ENCODE measurements around the gene HEG1.

Gene HEG1

DNA sequence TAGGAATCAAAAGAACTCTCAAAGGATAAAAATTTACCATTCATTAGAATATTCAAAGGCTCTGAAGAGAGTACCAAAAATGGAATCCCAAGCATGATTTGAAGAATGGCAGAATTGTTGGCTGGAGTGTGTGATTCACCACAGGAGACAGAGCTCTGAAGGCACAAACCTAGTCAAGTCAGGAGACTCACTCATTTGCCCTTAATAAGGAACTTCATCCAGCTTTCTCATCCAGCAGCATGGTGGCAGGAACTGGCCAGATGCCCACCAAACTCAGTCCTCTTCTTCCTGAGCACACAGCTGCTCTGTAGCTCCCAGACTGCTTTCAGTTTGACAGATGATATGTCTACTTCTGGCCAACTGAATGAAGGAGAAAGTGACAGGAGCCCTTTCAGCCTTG, 16.5 kb upstream of the HEG1 start:
- DNase-seq (ENCODE audit: low spot score), result no peak

DNA sequence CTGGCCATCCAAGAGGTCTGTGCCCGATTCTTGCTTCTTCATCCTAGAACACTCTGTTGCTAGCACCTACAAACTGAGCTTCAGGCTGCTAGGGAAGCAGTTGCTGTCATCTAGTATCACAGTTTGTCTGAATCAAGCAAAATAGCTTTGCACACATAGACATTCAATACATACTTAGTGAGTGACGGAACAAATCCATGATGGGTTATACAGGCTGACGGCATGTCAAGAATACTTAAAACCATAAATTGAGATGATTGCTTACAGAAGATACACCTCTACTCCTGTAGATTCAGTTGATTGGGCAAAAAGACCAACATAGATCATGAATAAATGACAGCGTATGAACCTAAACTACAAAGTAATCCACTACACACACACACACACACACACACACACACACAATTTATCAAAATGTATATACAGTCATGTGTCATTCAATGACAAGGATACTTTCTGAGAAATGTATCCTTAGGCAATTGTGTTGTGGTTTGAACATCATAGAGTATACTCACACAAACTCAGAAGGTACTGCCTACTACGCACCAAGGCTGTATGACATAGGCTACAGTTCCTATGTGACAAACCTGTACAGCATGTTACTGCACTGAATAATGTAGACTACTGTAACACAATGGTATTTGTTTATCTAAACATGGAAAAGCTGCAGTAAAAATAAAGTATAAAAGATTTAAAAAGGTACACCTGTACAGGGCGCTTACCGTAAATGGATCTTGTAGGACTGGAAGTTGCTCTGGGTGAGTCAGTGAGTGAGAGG, 14.4 kb upstream of the HEG1 start:
- DNase-seq (ENCODE audit: low spot score), result no peak

DNA sequence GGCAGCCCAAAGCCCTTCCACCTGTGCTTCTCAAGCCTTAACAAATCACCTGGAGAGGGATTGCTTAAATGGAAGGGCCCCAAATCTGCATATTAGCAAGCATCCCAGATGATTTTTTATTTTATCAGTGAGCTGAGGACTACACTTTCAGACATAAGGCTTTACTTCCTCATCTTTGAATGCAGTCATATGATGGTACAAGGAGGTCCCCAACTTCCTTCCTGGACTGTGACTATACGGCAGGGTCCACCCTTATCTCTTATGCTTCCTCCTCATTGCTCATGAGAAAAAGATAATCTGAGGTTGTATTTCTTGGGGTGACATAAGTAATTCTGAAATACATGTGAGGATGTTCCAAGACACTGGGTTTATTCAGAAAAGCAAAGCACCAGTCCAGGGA, 13.7 kb upstream of the HEG1 start:
- no peak for DNase-seq (ENCODE audit: low spot score)

DNA sequence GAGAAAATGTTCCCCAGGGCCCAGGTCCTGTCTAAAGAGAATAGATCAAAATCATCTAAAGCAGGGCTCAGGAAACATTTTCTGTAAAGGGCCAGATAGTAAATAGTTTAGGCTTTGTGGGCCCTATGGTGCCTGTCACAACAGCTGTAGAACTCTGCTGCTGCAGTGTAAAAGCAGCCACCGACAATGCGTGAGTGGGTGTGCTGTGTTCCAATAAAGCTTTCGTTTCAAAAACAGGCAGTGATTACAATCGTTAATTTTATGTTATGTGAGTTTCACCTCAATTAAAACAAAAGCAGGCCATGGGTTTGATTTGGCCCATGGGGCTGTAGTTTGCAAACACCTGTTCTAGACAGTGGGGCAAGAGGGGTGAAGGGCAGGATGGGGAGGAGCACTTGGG, 12.5 kb upstream of the HEG1 start:
- no peak for DNase-seq (ENCODE audit: low spot score)

DNA sequence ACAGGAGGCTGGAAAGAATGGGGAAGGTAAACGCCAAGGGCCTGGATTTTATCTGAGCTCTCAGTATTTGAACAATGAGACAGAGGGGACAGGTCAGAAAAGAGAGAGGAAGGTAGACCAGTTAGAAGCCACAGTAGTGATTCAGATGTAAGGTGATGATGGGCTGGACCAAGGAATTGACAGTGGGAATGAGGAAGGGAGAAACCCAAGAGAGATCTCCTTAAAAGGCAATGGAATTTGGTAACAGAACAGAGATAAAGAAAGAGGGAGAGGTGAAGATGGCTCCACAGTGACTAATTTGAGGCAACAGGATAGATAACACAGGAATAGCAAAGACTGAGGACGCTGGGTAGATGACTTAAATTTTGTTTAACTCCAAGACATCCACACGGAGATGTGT, 11.4 kb upstream of the HEG1 start:
- DNase-seq (ENCODE audit: low spot score), result no peak

DNA sequence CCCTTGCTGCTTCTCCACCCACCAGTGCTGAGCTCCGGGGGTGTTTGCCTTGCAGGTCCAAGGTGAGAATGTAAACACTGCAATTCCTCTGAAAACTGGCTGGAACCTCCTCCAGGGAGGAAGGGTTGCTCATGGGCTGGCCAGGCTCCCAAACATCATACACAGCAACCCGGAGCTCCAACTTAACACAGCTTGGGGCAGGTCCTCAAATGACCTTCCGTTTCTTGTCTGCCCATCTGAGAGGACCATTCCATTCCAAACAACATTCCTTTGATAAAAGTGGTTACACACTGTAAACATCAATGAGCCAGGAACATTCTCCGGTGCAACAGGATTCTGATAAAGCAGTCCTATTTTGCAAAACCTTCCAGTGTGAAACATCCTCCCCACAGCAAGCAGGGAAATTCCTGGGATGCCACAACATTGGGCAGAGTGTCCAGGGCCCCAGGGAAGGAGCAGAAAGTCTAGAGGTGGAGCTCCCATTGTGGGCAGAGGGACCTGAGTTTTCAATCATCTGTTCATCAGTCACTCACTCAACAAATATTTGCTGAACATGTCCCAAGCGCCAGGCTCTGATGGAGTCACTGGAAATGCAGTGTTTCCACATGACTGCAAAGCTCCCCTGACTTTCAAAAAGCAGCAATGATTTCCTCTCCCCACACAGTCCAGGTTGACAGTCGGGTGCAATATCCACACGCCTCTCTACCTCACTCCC, 7.3 kb upstream of the HEG1 start:
- peak; percentile 76 for DNase-seq (ENCODE audit: low spot score)

DNA sequence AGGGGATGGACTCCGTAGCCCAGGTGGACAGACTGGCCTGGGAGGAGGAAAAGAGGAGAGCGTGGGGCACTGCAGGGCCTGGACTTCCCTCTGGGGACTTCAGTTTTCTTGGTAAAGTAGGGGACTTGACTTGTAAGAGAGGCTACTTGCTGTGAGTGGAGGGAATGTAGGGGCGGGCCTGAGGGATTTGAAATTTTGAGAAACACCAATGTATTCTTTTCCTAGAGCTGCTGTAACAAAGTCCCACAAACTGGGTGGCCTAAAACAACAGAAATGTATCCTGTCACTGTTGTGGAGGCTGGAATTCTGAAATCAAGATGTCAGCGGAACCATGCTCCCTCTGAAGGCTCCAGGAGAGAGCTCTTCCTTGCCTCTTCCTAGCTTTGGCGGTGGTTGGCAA, 5.8 kb upstream of the HEG1 start:
- no peak for DNase-seq (ENCODE audit: low spot score)

DNA sequence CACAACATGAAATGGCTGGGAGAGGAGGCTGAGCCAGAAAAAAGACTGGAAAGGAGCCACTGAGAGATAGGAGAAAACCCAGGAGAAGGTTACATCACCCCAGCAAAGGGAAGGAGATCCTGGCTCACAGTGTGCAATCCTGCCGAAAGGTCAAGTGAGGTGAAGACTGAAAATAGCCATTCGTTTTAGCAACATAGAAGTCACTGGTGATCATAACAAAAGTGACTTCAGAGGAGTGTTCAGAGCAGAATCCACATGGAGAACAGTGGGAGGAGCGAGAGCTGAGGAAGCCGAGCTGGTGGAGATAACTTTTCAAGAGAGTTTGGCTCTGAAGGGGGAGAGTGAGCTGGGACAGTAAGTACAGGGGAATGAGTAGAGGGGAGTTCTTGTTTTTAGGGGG, 5.4 kb upstream of the HEG1 start:
- no peak for DNase-seq (ENCODE audit: low spot score)

DNA sequence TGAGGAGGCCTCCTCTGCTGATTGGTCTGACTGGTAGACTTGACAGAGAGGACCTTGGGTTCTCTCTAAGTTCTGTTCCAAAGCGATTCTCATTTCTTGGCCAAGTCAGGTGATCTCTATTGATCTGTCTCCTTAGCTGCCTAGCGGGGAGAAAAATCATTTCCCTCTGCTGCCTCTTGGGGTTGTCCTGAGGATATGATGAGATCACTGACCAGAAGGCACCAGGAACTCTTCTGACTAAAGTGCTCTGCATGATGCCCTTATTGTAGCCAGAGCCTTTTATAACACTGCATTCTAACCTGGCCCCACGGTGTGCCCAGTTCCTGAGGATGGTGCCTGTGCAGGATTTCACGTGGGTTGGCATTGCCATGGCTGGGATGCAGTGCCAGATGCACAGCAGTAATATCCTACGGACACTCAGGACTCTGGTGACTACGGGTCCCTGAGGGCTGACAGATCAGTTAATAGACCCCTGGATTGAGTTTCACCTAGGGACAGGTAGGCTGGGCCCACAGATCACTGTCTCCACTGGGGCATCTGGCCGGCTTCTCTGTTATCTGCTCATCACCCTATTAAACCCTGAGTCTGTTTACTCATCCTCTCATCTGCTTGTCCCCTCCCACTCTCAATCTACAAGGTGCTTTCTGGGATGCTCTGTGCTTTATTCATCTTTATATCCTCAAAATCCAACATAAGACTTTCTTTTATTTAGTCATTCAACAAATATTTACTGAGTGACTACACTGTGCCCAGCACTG, 3.9 kb upstream of the HEG1 start:
- no peak for DNase-seq (ENCODE audit: low spot score)

DNA sequence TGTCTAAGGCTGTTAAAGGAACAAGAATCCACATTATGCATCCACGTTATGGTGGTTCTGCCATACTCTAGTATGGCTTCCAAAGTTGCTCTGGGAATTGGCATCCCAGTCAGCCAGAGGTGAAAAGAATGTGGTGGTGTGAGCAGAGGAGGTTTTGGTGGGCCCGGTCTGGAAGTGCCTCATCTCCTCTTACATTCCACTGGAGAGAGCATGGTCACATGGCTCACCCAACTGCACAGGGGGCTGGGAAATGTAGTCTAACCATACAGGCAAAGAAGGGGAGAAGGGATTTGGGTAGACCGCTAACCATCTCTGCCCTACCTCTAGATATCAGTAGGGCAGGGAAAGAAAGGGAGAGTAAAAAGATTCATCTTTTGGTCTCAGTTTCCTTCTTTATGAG, 3.2 kb upstream of the HEG1 start:
- no peak for DNase-seq (ENCODE audit: low spot score)

DNA sequence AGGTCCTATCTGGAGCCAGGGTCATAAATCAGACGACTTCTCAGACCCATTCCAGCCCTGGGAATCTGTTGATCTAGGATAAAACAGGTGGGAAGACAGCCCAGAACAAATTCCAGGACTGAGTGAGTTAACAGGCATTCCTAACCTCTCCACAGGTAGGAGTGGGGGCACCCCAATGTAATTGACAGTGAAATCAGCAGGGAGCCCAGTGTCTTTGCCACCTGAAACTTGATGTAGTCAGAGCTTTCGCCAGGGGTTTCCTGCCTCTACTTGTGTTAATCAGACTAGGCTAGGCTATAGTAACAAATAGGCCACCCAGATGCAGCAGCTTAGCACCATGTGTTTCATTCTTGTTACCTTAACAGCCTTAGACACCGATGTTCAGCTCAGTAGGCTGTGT, 2.7 kb upstream of the HEG1 start:
- DNase-seq (ENCODE audit: low spot score), result no peak

DNA sequence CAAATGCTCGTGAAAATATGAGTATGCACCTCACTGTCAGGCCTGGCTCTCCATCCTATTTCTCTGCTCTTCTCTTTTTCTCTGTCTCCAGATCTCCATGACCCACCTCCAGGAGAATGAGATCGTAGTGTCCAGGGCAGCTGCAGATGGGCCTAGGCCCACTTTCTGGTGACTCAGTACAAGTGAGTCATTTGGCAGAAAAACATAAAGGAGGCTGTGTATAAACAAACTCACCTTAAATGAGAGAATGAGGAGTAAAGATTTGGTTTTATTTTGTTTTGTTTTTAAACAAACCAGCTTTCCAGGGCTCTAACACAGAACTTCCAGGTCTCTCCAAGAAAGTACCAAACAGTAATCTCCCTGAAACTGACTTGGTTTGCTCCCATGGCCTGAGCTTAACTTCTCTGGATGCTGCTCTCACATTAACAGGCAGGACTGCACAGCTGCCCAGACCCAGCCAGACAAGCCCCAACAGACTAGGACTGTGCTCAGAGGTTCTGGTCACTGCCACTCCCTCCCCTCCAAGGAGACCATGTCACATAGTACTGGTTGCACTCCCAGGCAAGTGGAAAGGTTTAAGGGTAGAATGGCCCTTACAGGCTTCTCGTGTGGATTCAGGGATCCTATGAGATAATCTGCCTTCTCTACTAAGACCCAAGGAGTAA, 1.5 kb upstream of the HEG1 start:
- DNase-seq (ENCODE audit: low spot score), result no peak

DNA sequence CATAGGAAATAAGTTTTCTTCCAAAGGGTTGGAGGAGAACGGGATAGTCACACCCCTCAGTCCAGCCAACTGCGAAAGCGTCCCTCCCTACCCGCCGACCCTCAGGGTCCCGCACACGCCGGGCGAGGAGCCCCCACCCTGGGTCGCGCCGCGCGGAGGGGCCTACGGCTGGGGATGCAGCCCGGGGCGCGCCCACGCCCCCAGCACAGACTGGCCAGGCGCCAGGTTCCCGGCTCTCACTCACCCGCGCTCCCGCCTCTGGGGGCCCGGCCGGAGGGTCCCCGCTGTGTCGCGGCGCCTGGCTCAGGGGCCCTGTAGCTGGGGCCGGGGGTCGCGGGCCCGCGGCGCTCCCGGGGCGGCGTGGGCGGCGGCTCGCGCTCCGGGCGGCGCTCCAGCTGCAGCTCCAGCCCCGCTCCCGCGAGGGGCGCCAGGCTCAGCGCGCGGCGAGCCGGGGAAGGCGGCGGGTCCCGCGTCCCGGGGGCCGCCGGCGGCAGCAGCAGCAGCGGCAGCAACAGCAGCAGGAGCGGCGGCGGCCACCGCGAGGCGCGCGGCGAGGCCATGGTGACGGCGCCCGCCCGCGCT, 375 bp downstream of the HEG1 start:
- peak; percentile 47 for DNase-seq (ENCODE audit: low spot score)

DNA sequence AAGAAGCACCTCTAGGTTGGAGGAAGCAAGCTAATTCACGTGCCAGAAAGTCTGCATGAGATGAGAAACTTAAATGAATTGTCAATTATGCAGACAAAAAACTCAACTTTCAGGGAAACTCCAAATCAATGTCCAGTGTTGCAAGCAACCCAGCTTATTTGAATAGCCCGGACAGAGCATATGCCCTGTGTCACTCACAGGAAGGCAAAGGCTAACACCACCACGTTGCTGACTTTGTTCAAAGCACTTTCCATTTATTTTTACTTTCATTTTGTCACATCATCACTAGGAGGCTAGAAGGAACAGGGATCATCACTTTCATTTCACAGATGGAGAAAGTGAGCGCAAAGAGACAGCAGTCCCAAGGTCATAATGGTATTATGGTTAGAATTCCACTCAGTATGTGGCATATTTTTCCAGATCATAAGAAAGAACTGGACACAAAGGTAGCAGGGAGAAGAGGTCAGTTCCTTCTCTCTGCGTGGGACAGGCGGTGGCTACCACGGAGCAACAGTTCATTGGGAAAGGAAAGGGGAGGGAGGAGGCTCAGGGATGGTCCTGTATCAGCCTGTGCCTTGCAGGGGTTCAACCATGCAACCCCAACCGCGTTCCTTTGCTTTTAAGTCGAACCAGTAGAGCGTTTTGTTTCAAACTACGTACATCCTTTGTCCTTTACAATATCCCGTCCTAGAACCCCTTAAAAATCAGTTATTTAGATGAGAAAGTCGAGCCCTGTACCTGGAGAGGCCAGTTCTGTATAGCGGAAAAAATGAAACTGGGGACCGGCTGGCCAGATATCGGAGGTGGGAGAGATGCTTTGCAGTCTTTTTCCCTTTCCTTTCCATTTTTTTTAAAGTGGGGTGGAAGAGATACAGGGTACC, 1.1 kb downstream of the HEG1 start:
- peak; percentile 88 for DNase-seq (ENCODE audit: low spot score)

DNA sequence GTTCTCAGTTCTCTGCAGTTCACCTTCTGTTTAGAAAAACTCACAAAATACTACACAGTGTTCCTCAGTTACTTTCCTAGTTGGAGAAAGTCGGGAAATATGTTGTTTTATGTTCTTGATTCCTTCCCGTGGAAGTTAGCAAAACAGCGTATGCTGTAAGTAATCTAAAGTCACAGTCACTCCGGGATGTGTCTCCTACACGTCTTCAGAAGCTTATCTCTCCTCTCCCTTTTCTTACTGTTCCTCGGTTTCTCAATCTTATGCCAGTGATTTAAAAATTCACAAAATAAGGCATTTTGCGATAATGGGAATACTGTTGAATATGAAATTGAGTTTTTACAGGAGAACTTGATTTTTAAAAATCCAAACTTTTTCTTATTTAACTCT, 1.7 kb downstream of the HEG1 start:
- DNase-seq (ENCODE audit: low spot score), result no peak

DNA sequence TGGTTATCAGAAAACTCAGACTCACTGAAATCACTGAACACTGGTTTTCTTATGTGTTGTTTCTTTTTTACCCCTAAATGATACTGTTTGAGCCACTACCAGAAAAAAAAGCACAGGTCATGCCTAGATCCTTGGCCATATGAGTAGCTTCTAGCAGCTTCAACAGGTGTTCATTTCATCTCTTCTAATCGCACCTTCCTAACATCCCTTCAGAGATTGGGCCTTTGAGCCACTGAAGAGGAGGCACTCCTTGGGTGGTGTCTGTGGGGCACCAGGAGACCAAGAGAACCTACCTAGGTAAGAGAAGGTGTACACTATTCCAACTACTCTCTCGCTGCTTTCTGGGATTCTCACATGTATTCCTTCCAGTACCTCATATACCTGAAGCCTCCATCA, 2.5 kb downstream of the HEG1 start:
- no peak for DNase-seq (ENCODE audit: low spot score)

DNA sequence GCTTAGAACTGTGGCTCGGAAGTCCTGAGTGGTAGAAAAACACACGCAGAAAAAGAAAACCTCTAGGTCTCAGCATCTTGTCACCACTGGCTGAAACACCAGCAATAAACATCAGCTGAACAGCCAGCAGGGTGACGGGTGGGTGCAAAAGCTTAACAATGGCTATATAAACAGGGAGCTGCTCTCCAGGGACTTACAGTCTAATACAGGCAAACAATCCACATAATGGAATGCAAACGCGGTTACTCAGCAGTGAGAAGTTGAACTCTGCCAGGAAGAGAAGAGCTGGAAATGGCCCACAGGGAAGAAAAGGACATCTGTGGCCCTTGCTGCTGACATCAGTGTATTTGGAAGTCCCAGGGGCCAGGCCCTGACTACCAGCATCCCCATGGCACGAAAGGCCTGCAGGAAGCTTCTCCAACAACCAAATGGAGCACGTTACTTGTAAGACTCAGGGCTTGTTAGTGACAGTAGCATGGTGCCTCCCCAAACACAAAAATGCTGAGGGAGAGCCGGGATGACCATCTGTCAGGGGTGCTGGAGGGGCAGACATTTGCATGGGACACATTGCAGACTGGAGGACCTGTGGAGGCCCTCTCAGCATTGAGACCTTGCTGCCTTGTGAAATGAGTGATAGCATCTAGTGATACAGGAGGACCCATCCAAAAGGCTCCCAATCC, 3.0 kb downstream of the HEG1 start:
- DNase-seq (ENCODE audit: low spot score), result peak; percentile 48

DNA sequence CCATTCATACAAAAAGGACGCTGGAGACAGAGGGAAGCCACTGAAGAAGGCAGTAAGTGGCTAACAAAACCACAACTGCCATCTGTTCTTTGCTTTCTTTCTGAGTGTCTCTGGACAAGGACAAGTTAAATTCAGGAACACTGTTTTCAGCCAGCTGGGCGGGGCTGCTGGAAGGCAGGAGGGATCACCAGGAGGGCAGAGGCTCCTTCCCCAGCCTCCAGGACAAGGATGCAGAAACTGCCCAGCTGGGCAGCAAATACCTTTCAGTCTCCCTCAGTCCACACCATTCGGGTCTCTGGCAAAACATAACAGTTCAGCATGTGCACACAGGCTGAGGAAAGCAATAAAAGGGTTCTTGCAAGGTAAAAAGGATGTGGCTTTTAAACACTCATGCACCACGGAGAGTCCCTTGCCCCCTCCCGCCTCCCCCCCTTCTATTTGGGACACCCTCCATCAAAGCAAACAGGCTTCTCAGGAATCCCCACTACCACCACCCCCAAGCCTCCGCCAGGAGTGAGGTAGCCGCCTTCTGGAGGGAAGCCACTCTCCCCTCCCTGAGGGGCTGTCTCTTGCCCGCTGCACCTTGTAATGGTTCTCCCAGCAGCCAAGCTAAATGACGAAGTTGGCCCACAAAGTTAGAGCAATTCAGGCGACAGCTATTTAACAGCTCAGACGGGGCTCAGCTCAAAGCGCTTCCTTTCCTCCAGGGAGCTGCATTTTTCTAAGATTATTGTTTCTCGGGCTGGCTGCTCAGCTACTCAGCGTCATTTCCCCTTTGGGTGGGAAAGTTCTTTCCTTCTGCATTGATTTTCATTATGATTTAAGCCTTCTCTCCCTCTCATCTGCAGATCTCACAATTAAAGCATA, 3.8 kb downstream of the HEG1 start:
- no peak for DNase-seq (ENCODE audit: low spot score)

DNA sequence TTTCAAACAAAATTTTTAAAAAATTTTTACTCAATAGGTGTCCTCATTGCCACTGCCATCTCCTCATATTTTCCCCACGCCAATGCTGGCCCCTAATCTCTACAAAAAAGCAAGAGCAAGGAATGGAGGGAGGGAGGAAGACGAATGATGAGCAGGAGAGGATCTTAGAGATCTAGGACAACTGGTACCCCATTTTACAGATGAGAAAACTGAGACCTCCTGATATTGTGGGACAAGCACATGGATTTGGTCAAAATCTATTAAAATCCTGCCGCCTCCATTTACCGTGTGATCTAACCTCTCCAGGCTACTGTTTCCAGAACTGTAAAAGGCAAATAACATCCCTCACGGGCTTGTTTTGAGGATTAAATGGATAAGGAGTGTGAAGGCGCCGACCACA, 4.6 kb downstream of the HEG1 start:
- no peak for DNase-seq (ENCODE audit: low spot score)
